ENCODE results near the gene FGFR1OP2. TPM values are rescaled to one million over a fixed set of nuclear protein-coding genes. Genes with fewer than 3 reads are reported as not detected.

The FGFR1OP2 gene
- polyA plus RNA-seq, 1 of the 3 experiments (the other 2 are of a cell fraction): 20.6 TPM

- Histone ChIP-seq H3K4me2 (no peak overlapping the region), H4K20me1 (ENCODE audit: insufficient read depth) (0 out of 2 replicates have a peak, but pooled peaks cover 3% of the 10 kb centered on the region), H2AFZ (ENCODE audit: low read depth) (no peak overlapping the region), H3K79me2 (ENCODE audit: insufficient read depth) (no peaks in the 10 kb centered on the region; the same call in 1 of the 2 replicates), H3K9ac (no peak overlapping the region), H3K9me2 (no peaks in the 10 kb centered on the region), H3K36me3 (replicated peaks in 1 of 2; ENCODE audit: control insufficient read depth in 1 of 2, insufficient read depth in 2 of 2, low read length in 1 of 2) (peaks cover 25 to 31% of the 10 kb centered on the region in 2 experiments), H3K4me3 (ENCODE audit: low read depth in 2 of 2, low read length in 1 of 2) (no peak overlapping the region), H3K27ac (ENCODE audit: low read depth in 2 of 2, low read length in 1 of 2) (no peak overlapping the region), H3K27me3 (ENCODE audit: insufficient read depth) (no peaks in the 10 kb centered on the region), H3F3A (replicated peaks; ENCODE audit: insufficient read depth) (peaks cover 3% of the 10 kb centered on the region), H3K4me1 (ENCODE audit: control insufficient read depth in 1 of 2, insufficient read depth in 2 of 2, low read depth in 1 of 2, low read length in 1 of 2) (no peaks in the 10 kb centered on the region; a peak in 1 of 4 replicates), H3K9me3 (no peaks in the 10 kb centered on the region)
- DNase-seq: no peak
- CTCF ChIA-PET: interaction anchor here (2.7 kb wide), 1 partner anchor 31 kb away, joined by 8 read pairs; the partner anchor contains the start of gene TM7SF3
- POLR2A ChIA-PET: no interaction called here
- TF ChIP-seq RFX5 (IDR thresholded peaks at IDR 0.05; ENCODE audit: low read length) (no peak), MEF2A (IDR thresholded peaks at IDR 0.05; ENCODE audit: borderline replicate concordance, low read depth) (no peak), REST (IDR thresholded peaks at IDR 0.05; ENCODE audit: low read depth, low read length) (no peak), SMC3 (IDR thresholded peaks at IDR 0.05; ENCODE audit: low read depth, low read length) (no peak), PBX3 (IDR thresholded peaks at IDR 0.05) (no peak), CHD2 (IDR thresholded peaks at IDR 0.05; ENCODE audit: low read length, partially characterized antibody) (no peak), TAF1 (IDR thresholded peaks at IDR 0.05; ENCODE audit: borderline replicate concordance, low read depth, low read length) (no peak), RAD21 (IDR thresholded peaks at IDR 0.05; ENCODE audit: low read length) (no peak), TEAD4 (IDR thresholded peaks at IDR 0.05; ENCODE audit: borderline replicate concordance, insufficient read depth) (no peak), CTCF (IDR thresholded peaks at IDR 0.05) (no peak), GATA2 (CRISPR knock-in tag; IDR thresholded peaks at IDR 0.05) (no peak), NRF1 (IDR thresholded peaks at IDR 0.05; ENCODE audit: low read depth, low read length) (no peak), FOXJ3 (CRISPR knock-in tag; IDR thresholded peaks at IDR 0.05) (no peak), POLR2AphosphoS5 (IDR thresholded peaks at IDR 0.05; ENCODE audit: low read depth, low read length) (no peak), USF2 (IDR thresholded peaks at IDR 0.05; ENCODE audit: borderline replicate concordance, low read depth, low read length) (no peak), IRF3 (IDR thresholded peaks at IDR 0.05; ENCODE audit: low read depth, low read length) (no peak), FOSL2 (IDR thresholded peaks at IDR 0.05; ENCODE audit: borderline replicate concordance, low read depth) (no peak), GABPA (IDR thresholded peaks at IDR 0.05; ENCODE audit: low read depth) (no peak), USF1 (IDR thresholded peaks at IDR 0.05; ENCODE audit: borderline replicate concordance, low read depth) (no peak)
- WGBS (ENCODE audit: low lambda C conversion rate): 96% methylated on average over 2 of the region's 2 CpGs
These were observed 44.6 kb downstream of the FGFR1OP2 start for GRCh38 chr12:26982866-26983265.

Measured in SK-N-SH (cell line).